ENCODE data around the gene ACSL1.
A peak's percentile ranks its signal among the peaks of the same experiment; 100 is the strongest.

ACSL1 gene

DNA sequence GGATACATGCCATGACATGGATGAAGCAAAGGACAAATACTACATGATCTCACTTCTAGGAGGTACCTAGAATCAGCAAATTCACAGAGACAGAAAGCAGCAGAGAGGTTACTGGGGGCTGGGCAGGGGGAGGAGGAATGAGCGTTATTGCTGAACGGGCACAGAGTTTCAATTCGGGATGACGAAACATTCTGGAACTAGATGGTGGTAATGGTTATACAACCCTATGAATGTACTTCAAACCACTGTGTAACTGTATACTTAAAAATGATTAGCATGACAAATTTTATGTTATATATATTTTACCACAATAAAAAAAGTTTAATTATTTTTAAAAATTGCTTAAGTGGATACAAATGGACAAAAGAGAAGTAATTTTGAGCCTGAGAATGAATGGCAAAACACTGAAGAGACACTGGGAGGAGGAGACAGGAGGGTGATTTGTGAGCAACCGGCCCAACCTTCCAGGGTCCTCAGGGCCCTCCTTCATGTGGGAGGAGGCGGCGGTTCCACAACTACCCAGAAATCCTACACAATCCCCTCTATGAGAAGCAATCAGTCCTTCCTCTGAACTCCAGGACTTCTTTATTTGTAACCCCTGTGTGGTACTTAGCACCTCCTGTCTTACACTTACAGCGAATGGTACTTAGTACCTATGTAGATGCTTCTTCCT lies 14.1 kb downstream of the ACSL1 start:
- no peak for DNase-seq (ENCODE audit: low spot score)
- no peak for FAIRE-seq

GRCh38 chr4:184810720-184811119 lies 15.0 kb downstream of the ACSL1 start:
- FAIRE-seq (no peak), DNase-seq (ENCODE audit: low spot score) (no peak)

DNA sequence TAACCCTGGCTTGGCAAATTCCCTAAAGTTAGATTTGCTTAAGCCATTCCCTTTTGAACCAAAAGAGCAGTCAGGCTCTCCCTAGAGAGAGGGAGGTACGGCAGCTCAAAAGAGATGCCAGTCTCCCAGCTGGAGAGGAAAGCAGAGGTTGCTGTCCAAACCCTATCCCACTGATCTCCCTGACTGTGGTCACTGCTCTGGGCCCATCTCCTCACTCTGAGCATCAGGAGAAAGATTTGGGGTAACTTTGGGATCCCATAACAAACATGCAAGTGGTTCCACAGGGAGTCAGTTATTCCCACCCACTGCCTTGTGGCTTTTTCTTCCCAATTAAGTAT lies 17.1 kb downstream of the ACSL1 start:
- DNase-seq (ENCODE audit: low spot score) (no peak), FAIRE-seq (no peak)

DNA sequence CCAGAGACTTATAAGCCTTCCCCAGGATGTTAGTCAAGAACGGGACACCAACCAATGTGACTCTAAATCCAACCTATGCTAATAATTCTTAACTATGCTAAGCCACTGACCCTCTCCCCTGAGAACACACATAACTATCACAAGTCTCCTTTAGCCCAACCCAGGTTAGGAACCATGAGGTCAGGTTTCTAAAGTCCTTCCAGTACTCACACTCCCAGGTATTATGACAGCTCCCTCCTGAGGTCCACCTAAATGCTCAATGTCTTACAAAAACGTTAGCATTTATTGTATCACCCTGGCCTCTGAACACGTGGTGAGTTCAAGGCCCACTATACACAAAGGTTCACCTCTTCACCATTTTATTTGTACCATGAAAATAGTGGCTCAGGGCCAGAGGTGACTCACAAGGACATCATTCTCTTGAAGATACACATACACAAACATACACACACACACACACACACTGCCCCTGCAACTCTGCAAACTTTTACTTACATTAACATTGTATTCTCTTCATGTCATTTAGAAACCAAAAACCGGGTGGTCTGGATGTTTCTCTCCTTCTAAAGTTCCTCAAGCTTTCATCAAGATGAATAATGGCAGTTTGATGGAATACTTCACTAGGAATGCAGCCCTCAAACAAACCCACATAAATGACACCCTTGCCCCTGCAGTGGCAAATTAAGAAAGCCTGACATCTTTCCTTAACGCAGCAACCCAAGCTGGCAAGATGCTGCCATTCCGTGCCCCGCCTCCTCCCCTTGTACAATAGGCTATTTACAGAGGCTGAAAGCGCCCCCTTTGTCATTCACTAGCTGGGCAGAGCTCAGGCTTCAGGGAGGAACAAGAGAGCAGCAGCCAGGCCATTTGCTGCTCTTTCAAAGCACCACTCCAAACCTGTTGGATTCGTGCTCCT lies 17.7 kb downstream of the ACSL1 start:
- FAIRE-seq: no peak
- DNase-seq (ENCODE audit: low spot score): peak; percentile 36

- FAIRE-seq: no peak
Measured at GRCh38 chr4:184807256-184807655, 18.5 kb downstream of the ACSL1 start.

DNA sequence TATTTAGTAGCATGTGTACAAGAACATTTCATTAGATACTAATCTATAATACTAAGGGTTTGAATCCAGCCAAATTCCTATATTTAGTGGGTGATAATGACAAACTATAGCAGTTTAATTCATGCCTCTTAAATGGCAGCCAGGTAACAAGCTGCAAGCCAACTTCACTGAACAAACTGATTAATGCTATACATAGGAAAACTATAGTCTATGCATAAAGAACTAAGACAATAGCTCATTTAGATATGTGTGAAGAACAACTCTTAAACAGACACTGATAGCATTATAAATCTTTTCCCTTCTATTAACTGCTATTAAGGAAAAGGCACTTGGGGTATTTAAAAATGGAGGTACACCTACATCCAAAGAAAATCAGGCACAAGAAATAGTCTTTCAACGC lies 19.1 kb downstream of the ACSL1 start:
- no peak for DNase-seq (ENCODE audit: low spot score)
- FAIRE-seq: no peak

More at GRCh38 chr4:184807256-184807655, 18.5 kb downstream of the ACSL1 start:
- DNase-seq (ENCODE audit: low spot score): no peak

DNA sequence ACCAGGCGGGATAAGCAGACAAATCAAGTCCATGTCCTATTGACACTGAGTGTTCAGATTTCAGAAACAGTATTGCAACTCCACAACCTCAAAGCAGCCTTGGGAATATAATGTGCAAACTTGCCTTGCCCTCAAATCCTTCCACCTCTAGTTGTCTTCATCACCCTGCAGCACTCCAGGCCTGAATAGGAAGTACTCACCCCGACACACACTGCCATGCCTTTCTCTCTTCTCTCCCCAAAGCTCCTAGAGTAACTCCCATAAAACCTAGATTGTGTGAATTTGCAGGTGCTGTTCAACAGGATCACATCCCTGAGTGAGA lies 19.6 kb downstream of the ACSL1 start:
- no peak for DNase-seq (ENCODE audit: low spot score)
- no peak for FAIRE-seq

GRCh38 chr4:184805462-184806228 lies 20.1 kb downstream of the ACSL1 start:
- DNase-seq (ENCODE audit: low spot score) (no peak), FAIRE-seq (no peak)

DNA sequence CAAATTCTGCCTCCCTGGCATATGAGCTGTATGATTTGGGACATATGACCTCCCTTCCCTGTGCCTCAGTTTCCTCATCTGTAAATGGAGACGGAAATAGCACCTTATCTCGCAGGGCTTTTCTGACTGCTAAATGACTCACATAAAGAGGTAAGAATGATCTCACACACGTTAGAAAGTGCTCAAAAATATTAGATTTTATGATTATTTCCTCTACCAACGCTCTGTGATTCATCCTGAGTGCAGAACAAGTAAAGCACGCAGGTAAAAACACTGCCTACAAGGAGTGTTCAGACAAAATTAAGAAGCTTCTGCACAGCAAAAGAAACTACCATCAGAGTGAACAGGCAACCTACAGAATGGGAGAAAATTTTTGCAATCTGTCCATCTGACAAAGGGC lies 21.1 kb downstream of the ACSL1 start:
- FAIRE-seq: no peak
- DNase-seq (ENCODE audit: low spot score): no peak

- no peak for DNase-seq (ENCODE audit: low spot score)
- no peak for FAIRE-seq
Measured at GRCh38 chr4:184803874-184804273, 21.9 kb downstream of the ACSL1 start.

- FAIRE-seq: no peak
- DNase-seq (ENCODE audit: low spot score): no peak
Measured at GRCh38 chr4:184803133-184803532, 22.6 kb downstream of the ACSL1 start.

DNA sequence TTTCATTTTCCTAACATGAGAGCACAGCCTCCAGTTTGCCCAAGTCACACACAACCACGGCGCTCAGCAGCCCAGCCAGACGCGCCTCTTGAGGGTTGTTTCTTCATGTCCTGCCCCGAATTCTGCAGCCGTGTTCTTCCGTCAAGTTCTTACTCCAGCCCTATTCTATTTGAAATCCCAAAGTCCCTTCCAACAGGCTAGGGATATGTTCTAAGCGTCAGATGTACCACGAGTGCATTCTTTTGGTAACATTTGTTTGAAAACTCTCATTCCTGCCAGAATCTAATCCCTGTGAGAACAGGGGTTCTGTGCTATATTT lies 23.1 kb downstream of the ACSL1 start:
- FAIRE-seq (no peak), DNase-seq (ENCODE audit: low spot score) (no peak)

DNA sequence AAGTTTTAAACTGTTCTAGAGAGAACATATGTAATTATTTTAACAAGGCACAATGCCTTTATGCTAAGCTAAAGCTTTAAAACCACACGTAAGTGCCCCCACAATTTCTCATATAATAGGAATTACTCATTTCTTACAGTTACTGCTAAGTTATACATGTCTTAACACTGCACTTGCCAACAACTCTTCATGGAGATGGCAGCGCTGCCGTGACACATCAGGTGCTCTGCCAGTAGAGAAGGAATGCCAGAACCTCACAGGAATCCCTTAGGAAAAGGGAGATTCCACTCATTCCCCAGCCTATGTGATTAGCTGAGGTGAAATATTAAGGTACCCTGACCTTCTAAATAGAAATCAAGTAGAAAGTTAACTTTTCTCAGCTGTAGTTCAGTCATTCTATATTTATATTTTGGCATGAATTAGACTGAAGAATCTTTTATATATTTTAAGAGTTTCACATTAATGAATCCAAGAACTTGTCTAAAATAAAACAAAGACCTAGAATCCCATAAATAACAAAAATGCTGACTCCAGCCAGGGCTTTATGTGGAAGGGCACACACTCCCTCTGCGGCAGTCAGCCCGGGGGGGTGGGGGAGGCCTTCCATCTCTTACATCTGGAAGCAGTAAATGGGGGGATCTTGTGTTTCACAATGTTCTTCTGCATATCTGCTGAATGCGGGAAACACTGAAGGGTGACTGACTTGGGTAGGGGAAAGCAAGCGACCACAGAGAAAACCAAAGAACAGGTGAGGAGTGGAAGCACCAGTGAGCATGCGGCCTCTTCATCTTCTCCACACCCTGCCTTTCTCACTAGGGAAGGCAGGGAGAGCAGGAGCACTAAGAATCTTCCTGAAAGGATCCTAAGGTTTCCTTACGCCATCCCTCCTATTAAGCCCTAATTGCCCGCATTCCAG lies 23.7 kb downstream of the ACSL1 start:
- no peak for FAIRE-seq
- DNase-seq (ENCODE audit: low spot score): no peak

DNA sequence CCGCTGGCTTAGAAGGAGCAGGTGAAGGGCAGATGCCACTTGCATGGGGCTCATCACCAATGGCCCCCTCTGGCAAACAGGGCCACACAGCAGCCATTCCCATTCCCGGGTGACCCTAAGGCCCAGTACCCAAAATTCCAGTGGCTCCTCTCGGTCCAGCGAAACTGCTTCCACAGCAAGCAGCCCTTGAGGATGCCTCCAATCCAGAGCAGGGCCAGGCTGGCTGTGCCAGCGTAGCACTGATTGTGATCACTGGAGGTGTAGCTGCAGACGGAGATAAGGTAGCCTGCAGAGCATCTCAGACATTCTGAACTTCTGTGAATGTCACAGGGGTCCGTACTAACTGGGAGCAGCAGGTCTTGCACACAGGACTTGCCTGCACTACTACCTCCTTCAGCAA lies 27.3 kb downstream of the ACSL1 start:
- DNase-seq (ENCODE audit: low spot score): no peak
- no peak for FAIRE-seq

DNA sequence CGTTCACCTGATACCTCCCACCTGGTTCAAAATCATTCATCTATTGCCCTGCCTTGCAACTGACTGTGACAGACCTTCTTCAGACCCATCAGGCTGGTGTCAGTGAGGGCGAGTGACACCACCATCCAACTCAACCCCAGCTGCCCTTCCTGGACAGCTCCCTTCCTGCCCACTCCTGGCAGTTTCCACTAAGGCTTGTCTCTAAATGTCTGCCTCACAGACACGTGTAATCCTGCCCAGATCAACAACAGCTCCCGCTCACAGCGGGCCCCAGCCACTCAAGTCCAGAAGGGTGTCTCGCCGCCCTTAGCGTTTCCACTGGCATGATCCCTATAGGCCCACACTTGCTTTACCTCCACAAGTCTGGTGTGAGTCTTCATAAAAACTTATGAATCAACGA lies 28.9 kb downstream of the ACSL1 start:
- DNase-seq (ENCODE audit: low spot score) (no peak), FAIRE-seq (no peak)

GRCh38 chr4:184795214-184795844 lies 30.4 kb downstream of the ACSL1 start:
- no peak for DNase-seq (ENCODE audit: low spot score)
- FAIRE-seq: no peak

DNA sequence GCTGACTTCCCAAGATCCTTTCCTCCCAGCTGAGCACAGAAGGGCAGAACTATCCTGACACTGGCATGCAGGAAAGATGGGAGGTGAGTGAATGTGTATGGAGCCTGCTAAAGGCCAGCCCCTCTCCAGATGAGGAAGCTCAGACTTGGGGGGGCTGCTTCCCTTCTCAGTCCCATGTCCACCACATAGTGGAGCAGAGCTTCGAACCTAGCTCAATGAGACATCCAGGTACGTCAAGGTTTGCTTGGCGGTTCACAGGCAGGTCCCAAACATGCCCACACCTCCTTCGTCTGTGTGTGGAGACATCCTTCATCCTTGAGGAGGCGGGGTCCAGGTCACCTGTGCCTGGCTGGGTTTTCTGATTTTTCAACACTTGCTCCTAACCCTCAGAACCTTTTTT lies 31.3 kb downstream of the ACSL1 start:
- FAIRE-seq: no peak
- no peak for DNase-seq (ENCODE audit: low spot score)

DNA sequence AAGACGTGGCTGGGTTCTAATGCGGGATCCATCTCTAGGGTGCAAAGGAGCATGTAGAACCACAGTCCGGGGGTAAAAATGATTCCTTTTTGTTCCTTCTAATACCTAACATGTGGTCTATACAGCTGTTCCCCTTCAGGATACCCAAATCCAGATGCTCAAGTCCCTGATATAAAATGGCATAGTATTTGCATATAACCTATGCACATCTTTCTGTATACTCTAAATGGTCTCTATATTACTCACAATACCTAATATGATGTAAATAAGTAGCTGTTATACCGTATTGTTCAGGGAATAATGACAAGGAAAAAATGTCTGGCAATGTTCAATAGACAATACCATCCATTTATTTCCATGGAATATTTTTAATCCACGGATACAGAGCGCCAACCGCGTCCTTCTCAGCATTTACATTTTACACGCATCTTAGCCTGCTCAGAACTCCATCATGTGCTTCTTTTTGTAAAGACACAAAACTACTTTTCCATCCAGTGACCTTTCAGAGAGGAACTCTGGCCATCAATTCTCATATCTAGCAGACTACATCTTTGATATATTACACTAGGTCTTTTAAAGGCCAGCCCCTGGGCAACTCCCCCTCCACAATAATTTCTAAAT lies 31.9 kb downstream of the ACSL1 start:
- FAIRE-seq (no peak), DNase-seq (ENCODE audit: low spot score) (no peak)

GRCh38 chr4:184792950-184793555 lies 32.7 kb downstream of the ACSL1 start:
- DNase-seq (ENCODE audit: low spot score): peak; percentile 83
- no peak for FAIRE-seq

DNA sequence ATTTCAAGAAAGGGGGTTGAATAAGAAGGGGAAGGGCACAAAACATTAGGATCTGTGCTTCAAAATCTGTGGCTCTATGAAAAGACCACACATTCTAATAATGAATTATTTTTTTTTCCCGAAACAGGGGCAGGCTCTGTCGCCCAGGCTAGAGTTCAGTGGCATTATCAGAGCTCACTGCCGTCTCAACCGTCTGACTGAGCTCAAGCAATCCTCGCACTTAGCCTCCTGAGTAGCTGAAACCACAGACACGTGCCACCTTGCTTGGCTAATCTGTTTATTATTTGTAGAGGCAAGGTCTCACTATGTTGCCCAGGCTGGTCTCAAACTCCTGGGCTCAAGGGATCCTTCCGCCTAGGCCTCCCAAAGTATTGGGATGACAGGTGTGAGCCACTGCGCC lies 33.4 kb downstream of the ACSL1 start:
- no peak for FAIRE-seq
- no peak for DNase-seq (ENCODE audit: low spot score)
